ENCODE results near the gene CARD14. TPM values are rescaled to one million over a fixed set of nuclear protein-coding genes. Genes with fewer than 3 reads are reported as not detected.

Gene CARD14
- total and polyA plus RNA-seq, 2 of the 13 experiments (the other 11 are each of a cell fraction or from before 2014, with no cell fraction given), result 0.11 TPM; not detected in 1

DNA sequence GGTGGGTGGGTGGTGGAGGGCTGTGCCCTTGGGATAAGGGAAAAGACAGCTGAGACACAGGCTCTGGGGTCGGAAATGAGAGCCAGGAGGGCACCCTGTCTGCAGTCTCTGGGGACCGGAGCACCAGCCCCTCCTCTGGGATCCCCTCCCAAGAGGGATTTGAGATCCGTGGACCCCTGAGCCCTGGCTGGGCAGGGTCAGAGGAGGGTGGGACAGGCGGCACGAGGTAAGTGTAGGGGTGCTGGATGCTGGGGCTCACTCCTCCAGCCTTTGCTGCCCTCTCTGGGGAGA lies 49.9 kb downstream of the CARD14 start:
- ChIA-PET CTCF (ENCODE audit: low intra/inter-chr PET ratio, low total read pairs) (no interaction called here), POLR2A (interaction anchor here (0.7 to 3.3 kb wide), 11 partner anchors 8 to 227 kb away, joined by 3 to 31 read pairs (median 4); partner anchors contain the start of gene EIF4A3)
- WGBS (ENCODE audit: low lambda C conversion rate), result 0% methylated on average over 4 of the region's 5 CpGs
- peak overlapping the region; percentile 66 for H2AFZ ChIP-seq (ENCODE audit: low read length)
- peak overlapping the region; percentile 80 for H3K27ac ChIP-seq (ENCODE audit: extremely low read length, insufficient read depth, low read length)
- H3K4me3 ChIP-seq (replicated peaks in 1 of 3; ENCODE audit: insufficient read depth in 1 of 3, low read depth in 2 of 3, low read length in 3 of 3), result peak overlapping the region; percentile 90 to 100 (median 93)
- TSS peak; percentile 50 for BruUV-seq (replicated peaks)
- peaks cover 3 to 11% of the 10 kb centered on the region in 2 experiments; a peak in 4 of 5 replicates for H3K36me3 ChIP-seq (replicated peaks in 1 of 2; ENCODE audit: control insufficient read depth in 1 of 2, insufficient read depth in 2 of 2, low read length in 2 of 2)
- ATAC-seq (no peak; the same call in 2 of the 3 replicates), FAIRE-seq (no peak), DNase-seq (ENCODE audit: low spot score) (no peak)
- H3K4me2 ChIP-seq (ENCODE audit: low read depth, low read length), result peak overlapping the region; percentile 99
- H3K4me1 ChIP-seq (ENCODE audit: insufficient read depth, low read length), result peaks cover 26% of the 10 kb centered on the region
- H3K9ac ChIP-seq (ENCODE audit: insufficient read depth, low read depth, low read length), result peak overlapping the region; percentile 93
- intact Hi-C loops (cut with micrococcal nuclease; ENCODE audit: unreplicated experiment) (loop anchor here (2.0 kb wide), 1 partner anchor 43 kb away; no protein-coding TSS in a partner anchor), in situ Hi-C loops (cut with HindIII; ENCODE audit: extremely low pct_ligation_motif_present, low pct_unique_long_range_greater_than_20kb) (no loop called here)
- peaks cover 9% of the 10 kb centered on the region for H3K79me2 ChIP-seq (ENCODE audit: insufficient read depth, low read length)
- no peaks in the 10 kb centered on the region for H3K27me3 ChIP-seq (ENCODE audit: control insufficient read depth in 1 of 2, insufficient read depth in 2 of 2, low read length in 2 of 2)
- H4K20me1 ChIP-seq (ENCODE audit: insufficient read depth, low read length), result no peaks in the 10 kb centered on the region
- H3K9me3 ChIP-seq (ENCODE audit: low read length), result no peaks in the 10 kb centered on the region
- no peak for TF ChIP-seq ZNF570 (CRISPR knock-in tag; IDR thresholded peaks at IDR 0.05; ENCODE audit: borderline replicate concordance)
- TF ChIP-seq, protein P1, sequence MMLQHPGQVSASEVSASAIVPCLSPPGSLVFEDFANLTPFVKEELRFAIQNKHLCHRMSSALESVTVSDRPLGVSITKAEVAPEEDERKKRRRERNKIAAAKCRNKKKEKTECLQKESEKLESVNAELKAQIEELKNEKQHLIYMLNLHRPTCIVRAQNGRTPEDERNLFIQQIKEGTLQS (CRISPR knock-in tag; IDR thresholded peaks at IDR 0.05), result no peak
- TF ChIP-seq, protein P2, sequence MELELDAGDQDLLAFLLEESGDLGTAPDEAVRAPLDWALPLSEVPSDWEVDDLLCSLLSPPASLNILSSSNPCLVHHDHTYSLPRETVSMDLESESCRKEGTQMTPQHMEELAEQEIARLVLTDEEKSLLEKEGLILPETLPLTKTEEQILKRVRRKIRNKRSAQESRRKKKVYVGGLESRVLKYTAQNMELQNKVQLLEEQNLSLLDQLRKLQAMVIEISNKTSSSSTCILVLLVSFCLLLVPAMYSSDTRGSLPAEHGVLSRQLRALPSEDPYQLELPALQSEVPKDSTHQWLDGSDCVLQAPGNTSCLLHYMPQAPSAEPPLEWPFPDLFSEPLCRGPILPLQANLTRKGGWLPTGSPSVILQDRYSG (CRISPR knock-in tag; IDR thresholded peaks at IDR 0.05), result no peak
- TF ChIP-seq RBAK (CRISPR knock-in tag; IDR thresholded peaks at IDR 0.05), result no peak
- no peak for TF ChIP-seq TCF7L2 (IDR thresholded peaks at IDR 0.05; ENCODE audit: low read depth, low read length)
- TF ChIP-seq ZIK1 (CRISPR knock-in tag; IDR thresholded peaks at IDR 0.05; ENCODE audit: borderline replicate concordance, low read depth), result peak; percentile 63; the same call in 1 of the 2 replicates
- TF ChIP-seq ZNF292 (CRISPR knock-in tag; IDR thresholded peaks at IDR 0.05; ENCODE audit: borderline replicate concordance, low read depth), result 0 out of 2 replicates have a peak, but pooled peaks have one; percentile 29
- no peak for TF ChIP-seq CREM (IDR thresholded peaks at IDR 0.05)
- TF ChIP-seq CREM (CRISPR knock-in tag; IDR thresholded peaks at IDR 0.05), result no peak
- 0 out of 2 replicates have a peak, but pooled peaks have one; percentile 54 for TF ChIP-seq ZNF225 (CRISPR knock-in tag; IDR thresholded peaks at IDR 0.05)
- TF ChIP-seq ZNF556 (CRISPR knock-in tag; IDR thresholded peaks at IDR 0.05; ENCODE audit: borderline replicate concordance), result no peak
- TF ChIP-seq ZNF224 (CRISPR knock-in tag; IDR thresholded peaks at IDR 0.05), result no peak; the same call in 1 of the 2 replicates
- TF ChIP-seq ZSCAN29 (CRISPR knock-in tag; conservative IDR thresholded peaks at IDR 0.05), result 0 out of 2 replicates have a peak, but pooled peaks have one; percentile 0
- no peak for TF ChIP-seq RBM39 (IDR thresholded peaks at IDR 0.05; ENCODE audit: low read depth, low read length, poor library complexity, severe bottlenecking)
- no peak for TF ChIP-seq FOXK1 (CRISPR knock-in tag; IDR thresholded peaks at IDR 0.05; ENCODE audit: borderline replicate concordance, low read depth)
- TF ChIP-seq RARG (CRISPR knock-in tag; IDR thresholded peaks at IDR 0.05; ENCODE audit: low read depth), result no peak
- TF ChIP-seq ZNF136 (CRISPR knock-in tag; IDR thresholded peaks at IDR 0.05; ENCODE audit: low read depth), result no peak
- TF ChIP-seq, protein P3, sequence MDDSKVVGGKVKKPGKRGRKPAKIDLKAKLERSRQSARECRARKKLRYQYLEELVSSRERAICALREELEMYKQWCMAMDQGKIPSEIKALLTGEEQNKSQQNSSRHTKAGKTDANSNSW (CRISPR knock-in tag; IDR thresholded peaks at IDR 0.05; ENCODE audit: borderline replicate concordance), result no peak
- no peak for TF ChIP-seq EEA1 (CRISPR knock-in tag; IDR thresholded peaks at IDR 0.05; ENCODE audit: borderline replicate concordance)
- no peak for TF ChIP-seq ZNF205 (CRISPR knock-in tag; IDR thresholded peaks at IDR 0.05)
- TF ChIP-seq LCORL (IDR thresholded peaks at IDR 0.05), result no peak; the same call in 1 of the 2 replicates
- TF ChIP-seq LCORL (CRISPR knock-in tag; IDR thresholded peaks at IDR 0.05), result 0 out of 2 replicates have a peak, but pooled peaks have one; percentile 32
- TF ChIP-seq MXD4 (CRISPR knock-in tag; IDR thresholded peaks at IDR 0.05), result no peak
- TF ChIP-seq ZNF263 (CRISPR knock-in tag; IDR thresholded peaks at IDR 0.05), result peak; percentile 11; the same call in 1 of the 2 replicates
- TF ChIP-seq, protein P4, sequence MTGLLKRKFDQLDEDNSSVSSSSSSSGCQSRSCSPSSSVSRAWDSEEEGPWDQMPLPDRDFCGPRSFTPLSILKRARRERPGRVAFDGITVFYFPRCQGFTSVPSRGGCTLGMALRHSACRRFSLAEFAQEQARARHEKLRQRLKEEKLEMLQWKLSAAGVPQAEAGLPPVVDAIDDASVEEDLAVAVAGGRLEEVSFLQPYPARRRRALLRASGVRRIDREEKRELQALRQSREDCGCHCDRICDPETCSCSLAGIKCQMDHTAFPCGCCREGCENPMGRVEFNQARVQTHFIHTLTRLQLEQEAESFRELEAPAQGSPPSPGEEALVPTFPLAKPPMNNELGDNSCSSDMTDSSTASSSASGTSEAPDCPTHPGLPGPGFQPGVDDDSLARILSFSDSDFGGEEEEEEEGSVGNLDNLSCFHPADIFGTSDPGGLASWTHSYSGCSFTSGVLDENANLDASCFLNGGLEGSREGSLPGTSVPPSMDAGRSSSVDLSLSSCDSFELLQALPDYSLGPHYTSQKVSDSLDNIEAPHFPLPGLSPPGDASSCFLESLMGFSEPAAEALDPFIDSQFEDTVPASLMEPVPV (CRISPR knock-in tag; IDR thresholded peaks at IDR 0.05), result peak; percentile 55; the same call in 1 of the 2 replicates
